B cell (primary cell): ENCODE measurements around the gene PSMB5. TPM values are rescaled to one million over a fixed set of nuclear protein-coding genes. Genes with fewer than 3 reads are reported as not detected.
A peak's percentile ranks its signal among the peaks of the same experiment; 100 is the strongest.

Experiments
- ATAC-seq: fragments of 200-7000 bp; cut with Tn5 transposase; one replicate; pipeline ENCODE4 v1.10.0; 2021; ENCODE audit warnings: low read depth, mild to moderate bottlenecking, moderate number of reproducible peaks, moderate library complexity
- CTCF ChIA-PET: fragments of 350-600 bp; sonication (Branson Sonifier 250); formaldehyde crosslinking; loops from one replicate; lab custom pipeline; 2021; ENCODE audit warnings: antibody characterized with exemption, inconsistent platforms; lab: Charles Lee
- POLR2A ChIA-PET: fragments of 350-600 bp; sonication (Branson Sonifier 250); formaldehyde crosslinking; loops from one replicate; lab custom pipeline; 2021; ENCODE audit warnings: antibody characterized with exemption; lab: Charles Lee
- DNase-seq: peaks from one replicate; pipeline ENCODE4 v3.0.0; 2013
- H2AFZ ChIP-seq: 2 replicates; pipeline ENCODE4 v1.6.1; 2012; ENCODE audit warnings: mild to moderate bottlenecking, low read depth, low read length; ENCODE audit not compliant: insufficient read depth, poor library complexity, severe bottlenecking
- H3K27ac ChIP-seq, 2 donors: 1 replicate in 1 of 2; 2 replicates in 1 of 2; pipeline ENCODE4 v1.5.1; 2012 to 2013; ENCODE audit warnings: low read length in 2 of 2, mild to moderate bottlenecking in 2 of 2, moderate library complexity in 1 of 2
- H3K27me3 ChIP-seq, 4 experiments: fragments of 200-600 bp in 1 of 4; sonication (generic) in 1 of 4; replicated peaks in 1 of 4; 1 replicate in 2 of 4; 2 replicates in 2 of 4; pipeline versions ENCODE4 v1.6.1 to v1.7.0; 2013 to 2016; ENCODE audit warnings: low read length in 3 of 4, mild to moderate bottlenecking in 2 of 4, mixed read lengths in 1 of 4, moderate library complexity in 1 of 4; ENCODE audit not compliant: insufficient read depth in 4 of 4, control insufficient read depth in 3 of 4; ENCODE audit errors: control extremely low read depth in 1 of 4
- H3K36me3 ChIP-seq, 2 experiments: replicated peaks in 1 of 2; 1 replicate in 1 of 2; 2 replicates in 1 of 2; pipeline versions ENCODE4 v1.6.1 to v1.7.1; 2013; ENCODE audit warnings: low read length in 1 of 2; ENCODE audit not compliant: insufficient read depth in 2 of 2, control insufficient read depth in 1 of 2; ENCODE audit errors: control extremely low read depth in 1 of 2, extremely low read depth in 1 of 2
- H3K4me1 ChIP-seq, 2 donors: fragments of 200-600 bp in 1 of 2; sonication (generic) in 1 of 2; 1 replicate in 1 of 2; 2 replicates in 1 of 2; pipeline versions ENCODE4 v1.5.1 to v1.6.1; 2013 to 2017; ENCODE audit warnings: low read length in 2 of 2; ENCODE audit not compliant: control insufficient read depth in 2 of 2, insufficient read depth in 2 of 2
- H3K4me2 ChIP-seq: replicated peaks from 2 replicates; pipeline ENCODE3; 2012; ENCODE audit warnings: mild to moderate bottlenecking, low read depth, low read length; ENCODE audit not compliant: poor library complexity, severe bottlenecking
- H3K4me3 ChIP-seq, 5 experiments: fragments of 200-600 bp in 1 of 5; sonication (generic) in 1 of 5; 1 replicate in 3 of 5; 2 replicates in 2 of 5; pipeline versions ENCODE4 v1.5.1 to v1.7.0; 2011 to 2016; ENCODE audit warnings: low read length in 4 of 5, mild to moderate bottlenecking in 4 of 5, low read depth in 2 of 5, control low read depth in 1 of 5, moderate library complexity in 1 of 5; ENCODE audit not compliant: insufficient read depth in 1 of 5; ENCODE audit errors: control extremely low read depth in 1 of 5, extremely low read depth in 1 of 5
- H3K79me2 ChIP-seq: fragments of 200-600 bp; sonication (generic); one replicate; pipeline ENCODE4 v1.6.0; 2016; ENCODE audit warnings: low read length; ENCODE audit not compliant: control insufficient read depth, insufficient read depth
- H3K9ac ChIP-seq: fragments of 200-600 bp; sonication (generic); 2 replicates; pipeline ENCODE4 v1.6.1; 2017; ENCODE audit warnings: mild to moderate bottlenecking, low read length, moderate library complexity
- H3K9me3 ChIP-seq, 3 donors: one replicate each; pipeline versions ENCODE4 v1.6.1 to v1.7.1; 2013; ENCODE audit warnings: low read length in 2 of 3; ENCODE audit not compliant: control insufficient read depth in 2 of 3, insufficient read depth in 1 of 3; ENCODE audit errors: control extremely low read depth in 1 of 3
- H4K20me1 ChIP-seq: 2 replicates; pipeline ENCODE4 v1.6.0; 2012; ENCODE audit warnings: mild to moderate bottlenecking, low read length; ENCODE audit not compliant: insufficient read depth, control insufficient read depth, poor library complexity, severe bottlenecking
- H3K27ac Mint-ChIP-seq: one replicate; pipeline ENCODE4 v1.8.0; 2021; ENCODE audit warnings: mixed read lengths
- H3K27me3 Mint-ChIP-seq: one replicate; pipeline ENCODE4 v1.8.0; 2021; ENCODE audit warnings: mixed read lengths
- H3K4me1 Mint-ChIP-seq: one replicate; pipeline ENCODE4 v1.8.0; 2021; ENCODE audit warnings: mixed read lengths
- H3K4me3 Mint-ChIP-seq: one replicate; pipeline ENCODE4 v1.8.0; 2021; ENCODE audit warnings: mixed read lengths
- H3K9me3 Mint-ChIP-seq: one replicate; pipeline ENCODE4 v1.8.0; 2022; ENCODE audit warnings: mixed read lengths; ENCODE audit not compliant: insufficient read depth
- EZH2 ChIP-seq: IDR thresholded peaks from 2 replicates; pipeline ENCODE4 v1.6.1; 2012; ENCODE audit warnings: borderline replicate concordance, low read depth, mild to moderate bottlenecking, moderate library complexity, low read length; ENCODE audit not compliant: insufficient read depth, poor library complexity, severe bottlenecking
- WGBS: methylation state at CpG from one replicate; pipeline ENCODE4 v1.1.5; 2013; ENCODE audit warnings: missing lambda C conversion rate; ENCODE audit not compliant: insufficient coverage; 5-methylcytosine and 5-hydroxymethylcytosine counted together
- intact Hi-C: fragments of 100-400 bp; cut with micrococcal nuclease; formaldehyde crosslinking; loops from one replicate; pipeline ENCODE4 v1.10.0; 2022
- polyA plus RNA-seq: library from polyadenylated mRNA; depleted of rRNA; stranded (reverse); fragments of >200 nt; gene quantifications from 2 replicates; pipeline ENCODE4 v1.2.3, GENCODE V29; 2012
- total RNA-seq, 2 donors: library from RNA; stranded (reverse); fragments of 120-200 nt in 1 of 2; gene quantifications; 1 replicate in 1 of 2; 2 replicates in 1 of 2; pipeline versions ENCODE4 v1.2.3 to v1.2.4, GENCODE V29; 2013 to 2022
- TF ChIP-seq, protein P1 (sequence below): fragments of 200-600 bp; IDR thresholded peaks from one replicate; pipeline ENCODE4 v1.8.0; 2022; ENCODE audit warnings: antibody characterized with exemption, mild to moderate bottlenecking

Gene PSMB5
- total and polyA plus RNA-seq, 2 donors (not counting 1 experiment from before 2014, with no cell fraction given), result 16.5 to 29.0 TPM

DNA sequence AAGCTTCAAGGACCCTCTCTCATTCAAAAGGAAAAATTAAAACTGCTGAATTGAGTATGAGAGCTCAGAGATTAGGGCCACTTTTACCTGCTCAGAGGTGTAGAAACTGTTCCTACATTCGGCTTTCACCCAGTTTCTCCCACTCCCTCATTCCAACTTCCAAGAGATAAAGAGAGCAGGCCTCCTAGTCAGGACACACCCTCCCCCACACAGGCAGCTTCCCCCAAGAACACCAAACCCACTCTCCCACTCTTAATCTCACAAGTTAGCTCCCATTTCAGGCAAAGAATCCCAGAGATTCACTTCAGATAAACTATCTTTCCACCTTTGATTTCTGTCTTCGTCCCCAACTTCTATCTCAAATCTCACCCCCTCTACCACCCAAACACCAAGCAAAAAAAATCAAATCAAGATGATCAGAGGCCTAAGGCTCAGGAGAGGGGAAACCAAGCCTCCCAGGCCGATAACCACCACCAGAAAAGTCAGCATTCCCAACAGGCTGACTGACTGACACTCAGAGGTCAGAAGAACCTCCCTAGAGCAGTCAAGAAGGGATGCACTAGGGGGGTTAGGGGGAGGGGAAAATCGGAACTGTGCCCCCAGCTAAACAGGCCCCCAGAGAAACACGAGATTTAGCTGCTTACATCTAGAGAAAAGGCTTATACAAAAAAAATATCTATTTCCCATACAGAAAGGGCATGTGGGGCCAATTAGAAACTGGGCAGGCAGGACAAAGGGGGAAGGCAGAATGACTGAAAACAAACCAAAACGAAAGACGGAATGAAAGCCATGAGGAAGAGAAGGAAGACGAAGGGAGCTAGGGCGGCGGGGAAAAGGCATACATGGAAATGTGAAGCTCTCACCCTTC, 35.8 kb upstream of the PSMB5 start:
- 67% methylated on average over 2 of the region's 10 CpGs for WGBS
- TF ChIP-seq, protein P1, sequence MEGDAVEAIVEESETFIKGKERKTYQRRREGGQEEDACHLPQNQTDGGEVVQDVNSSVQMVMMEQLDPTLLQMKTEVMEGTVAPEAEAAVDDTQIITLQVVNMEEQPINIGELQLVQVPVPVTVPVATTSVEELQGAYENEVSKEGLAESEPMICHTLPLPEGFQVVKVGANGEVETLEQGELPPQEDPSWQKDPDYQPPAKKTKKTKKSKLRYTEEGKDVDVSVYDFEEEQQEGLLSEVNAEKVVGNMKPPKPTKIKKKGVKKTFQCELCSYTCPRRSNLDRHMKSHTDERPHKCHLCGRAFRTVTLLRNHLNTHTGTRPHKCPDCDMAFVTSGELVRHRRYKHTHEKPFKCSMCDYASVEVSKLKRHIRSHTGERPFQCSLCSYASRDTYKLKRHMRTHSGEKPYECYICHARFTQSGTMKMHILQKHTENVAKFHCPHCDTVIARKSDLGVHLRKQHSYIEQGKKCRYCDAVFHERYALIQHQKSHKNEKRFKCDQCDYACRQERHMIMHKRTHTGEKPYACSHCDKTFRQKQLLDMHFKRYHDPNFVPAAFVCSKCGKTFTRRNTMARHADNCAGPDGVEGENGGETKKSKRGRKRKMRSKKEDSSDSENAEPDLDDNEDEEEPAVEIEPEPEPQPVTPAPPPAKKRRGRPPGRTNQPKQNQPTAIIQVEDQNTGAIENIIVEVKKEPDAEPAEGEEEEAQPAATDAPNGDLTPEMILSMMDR, result no peak
- no peak for TF ChIP-seq EZH2
- ATAC-seq, result no peak
- CTCF ChIA-PET, result interaction anchor here (0.6 to 4.6 kb wide), 15 partner anchors 10 to 566 kb away, joined by 3 to 34 read pairs (median 5); partner anchors contain the start of genes ACIN1, AJUBA, C14orf119 and CDH24
- Histone ChIP-seq H3K9me3 (no peaks in the 10 kb centered on the region), H3K4me2 (peak overlapping the region; percentile 75), H3K27ac (peak overlapping the region; percentile 51 to 76), H3K4me1 (peaks cover 21 to 41% of the 10 kb centered on the region in 2 donors), H3K4me3 (peak overlapping the region in 4 of 5 experiments; percentile 53 to 73 (median 64)), H2AFZ (peak overlapping the region; percentile 63), H4K20me1 (peaks cover 46% of the 10 kb centered on the region), H3K36me3 (peaks cover 5 to 63% of the 10 kb centered on the region in 2 experiments), H3K79me2 (peaks cover 43% of the 10 kb centered on the region), H3K27me3 (no peaks in the 10 kb centered on the region), H3K9ac (peak overlapping the region; percentile 65)
- intact Hi-C loops, result no loop called here
- Mint-ChIP-seq H3K27me3 (no peaks in the 10 kb centered on the region), H3K4me1 (peaks cover 40% of the 10 kb centered on the region), H3K9me3 (no peaks in the 10 kb centered on the region), H3K4me3 (peak overlapping the region; percentile 98), H3K27ac (peak overlapping the region; percentile 92)
- POLR2A ChIA-PET, result interaction anchor here (0.5 kb wide), 1 partner anchor 143 kb away, joined by 4 read pairs; no protein-coding TSS in a partner anchor
- peak; percentile 14 for DNase-seq
